Cardiac fibroblast (primary cell): ENCODE measurements around the gene CLCNKA.

Source experiments
- DNase-seq, 2 donors: peaks; one replicate each; pipeline versions ENCODE4 v3.0.0 to v3.0.0-alpha.2; 2010; ENCODE audit warnings: low read depth in 2 of 2
- H3K4me3 ChIP-seq, 2 donors: replicated peaks in 1 of 2; 1 replicate in 1 of 2; 2 replicates in 1 of 2; pipeline ENCODE4 v1.5.1; 2011; ENCODE audit warnings: low read depth in 2 of 2, low read length in 2 of 2, mild to moderate bottlenecking in 2 of 2, moderate library complexity in 1 of 2
- TF ChIP-seq, protein P1 (sequence below): IDR thresholded peaks from one replicate; pipeline ENCODE4 v1.5.1; 2011; ENCODE audit warnings: low read depth, mild to moderate bottlenecking, low read length, inconsistent platforms

CLCNKA gene

GRCh38 chr1:15992187-15992553 is 29.7 kb upstream of the CLCNKA start:
- H3K4me3 ChIP-seq, result no peak overlapping the region
- no peak for DNase-seq
- TF ChIP-seq, protein P1, sequence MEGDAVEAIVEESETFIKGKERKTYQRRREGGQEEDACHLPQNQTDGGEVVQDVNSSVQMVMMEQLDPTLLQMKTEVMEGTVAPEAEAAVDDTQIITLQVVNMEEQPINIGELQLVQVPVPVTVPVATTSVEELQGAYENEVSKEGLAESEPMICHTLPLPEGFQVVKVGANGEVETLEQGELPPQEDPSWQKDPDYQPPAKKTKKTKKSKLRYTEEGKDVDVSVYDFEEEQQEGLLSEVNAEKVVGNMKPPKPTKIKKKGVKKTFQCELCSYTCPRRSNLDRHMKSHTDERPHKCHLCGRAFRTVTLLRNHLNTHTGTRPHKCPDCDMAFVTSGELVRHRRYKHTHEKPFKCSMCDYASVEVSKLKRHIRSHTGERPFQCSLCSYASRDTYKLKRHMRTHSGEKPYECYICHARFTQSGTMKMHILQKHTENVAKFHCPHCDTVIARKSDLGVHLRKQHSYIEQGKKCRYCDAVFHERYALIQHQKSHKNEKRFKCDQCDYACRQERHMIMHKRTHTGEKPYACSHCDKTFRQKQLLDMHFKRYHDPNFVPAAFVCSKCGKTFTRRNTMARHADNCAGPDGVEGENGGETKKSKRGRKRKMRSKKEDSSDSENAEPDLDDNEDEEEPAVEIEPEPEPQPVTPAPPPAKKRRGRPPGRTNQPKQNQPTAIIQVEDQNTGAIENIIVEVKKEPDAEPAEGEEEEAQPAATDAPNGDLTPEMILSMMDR, result no peak

GRCh38 chr1:15992582-15993500 is 29.0 kb upstream of the CLCNKA start:
- H3K4me3 ChIP-seq, result no peak overlapping the region
- no peak for DNase-seq
- TF ChIP-seq, protein P1, result no peak

DNA sequence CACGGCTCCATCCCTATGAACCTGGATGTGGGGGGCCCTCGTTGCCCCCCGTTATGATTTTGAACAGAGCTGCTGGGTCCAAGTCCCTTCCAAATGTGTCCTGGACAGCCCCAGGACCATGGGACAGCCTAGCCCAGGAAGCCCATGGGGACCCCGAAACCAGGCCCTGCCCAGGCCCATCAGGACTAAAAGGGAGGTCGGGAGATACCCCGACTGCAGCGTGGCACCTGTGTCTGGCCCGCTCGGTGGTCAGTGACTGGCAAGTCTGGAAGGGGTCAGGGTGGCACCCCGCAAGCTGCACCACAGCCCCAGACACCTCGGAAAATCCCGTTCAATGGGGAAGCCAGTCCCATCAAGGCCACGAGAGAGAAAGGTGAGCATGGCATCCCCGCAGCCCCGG is 28.2 kb upstream of the CLCNKA start:
- no peak overlapping the region for H3K4me3 ChIP-seq
- TF ChIP-seq, protein P1, result no peak
- DNase-seq, result no peak

- H3K4me3 ChIP-seq, result no peak overlapping the region
- no peak for DNase-seq
- TF ChIP-seq, protein P1, result no peak
Observed at GRCh38 chr1:15994081-15994480, 27.8 kb upstream of the CLCNKA start.

DNA sequence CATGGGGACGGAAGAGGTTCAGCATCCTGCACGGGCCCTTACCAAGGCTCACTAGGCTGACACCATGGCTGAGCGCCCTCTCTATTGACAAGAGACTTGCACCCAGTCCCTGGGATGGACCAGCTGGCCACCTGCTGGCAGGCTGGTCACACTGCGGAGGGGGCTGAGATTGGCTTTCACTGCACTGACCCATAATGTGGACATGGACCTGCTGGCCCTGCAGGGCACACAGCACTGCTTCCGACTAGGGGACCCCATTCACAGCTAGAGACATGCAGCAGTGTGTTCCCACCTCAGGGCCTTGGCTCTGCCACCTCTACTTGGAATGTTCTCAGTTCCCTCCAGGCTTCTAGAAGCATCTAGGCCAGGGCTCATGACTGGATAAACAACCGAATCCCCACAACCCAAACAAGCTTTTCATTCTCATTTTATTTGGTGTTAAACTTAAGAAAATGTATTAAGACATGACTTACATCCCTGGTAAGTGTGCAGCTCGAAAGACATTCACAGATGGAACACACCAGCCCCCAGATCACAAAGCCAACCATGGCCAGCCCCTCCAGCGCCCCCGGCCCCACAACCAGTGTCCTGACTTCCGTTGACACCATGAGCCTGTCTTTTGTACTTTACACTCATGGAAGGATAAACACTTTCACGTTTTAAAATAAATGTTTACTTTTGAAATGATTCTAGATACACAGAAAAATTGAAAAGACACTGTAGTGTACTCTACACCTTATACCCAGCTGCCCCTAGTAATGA is 27.1 kb upstream of the CLCNKA start:
- peak; percentile 75 to 82 for DNase-seq
- TF ChIP-seq, protein P1, result peak; percentile 96
- H3K4me3 ChIP-seq, result no peak overlapping the region

DNA sequence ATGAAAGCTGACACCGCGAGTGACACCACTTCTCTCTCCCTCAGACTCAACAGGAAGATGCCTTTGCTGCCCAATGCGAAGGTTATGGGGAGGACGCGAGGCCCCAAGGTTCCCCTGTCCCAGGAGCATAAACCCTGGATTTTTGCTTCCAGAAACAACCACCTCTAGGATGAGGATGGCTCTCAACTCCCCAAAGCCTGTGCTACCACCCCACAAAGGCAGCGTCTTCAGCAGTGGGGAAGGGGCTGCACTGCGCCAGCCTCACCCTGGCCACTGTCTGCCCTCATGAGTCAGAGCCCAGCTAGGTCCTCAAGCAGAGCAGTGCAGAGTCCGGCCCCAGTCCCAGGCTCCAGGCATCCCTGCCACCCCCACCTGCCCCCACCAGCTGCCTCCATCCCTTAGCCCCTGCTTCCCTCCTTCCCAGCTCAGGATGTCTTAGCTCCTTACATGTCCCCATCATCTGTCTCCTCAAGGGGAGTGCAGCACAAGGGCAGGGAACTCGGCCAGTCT is 24.7 kb upstream of the CLCNKA start:
- DNase-seq, result no peak
- no peak overlapping the region for H3K4me3 ChIP-seq
- TF ChIP-seq, protein P1, result no peak
